ENCODE results near the gene BEND3. TPM values are rescaled to one million over a fixed set of nuclear protein-coding genes. Genes with fewer than 3 reads are reported as not detected.

Gene BEND3
- total RNA-seq, 1 experiment from 2014 or later = 70.2 TPM

DNA sequence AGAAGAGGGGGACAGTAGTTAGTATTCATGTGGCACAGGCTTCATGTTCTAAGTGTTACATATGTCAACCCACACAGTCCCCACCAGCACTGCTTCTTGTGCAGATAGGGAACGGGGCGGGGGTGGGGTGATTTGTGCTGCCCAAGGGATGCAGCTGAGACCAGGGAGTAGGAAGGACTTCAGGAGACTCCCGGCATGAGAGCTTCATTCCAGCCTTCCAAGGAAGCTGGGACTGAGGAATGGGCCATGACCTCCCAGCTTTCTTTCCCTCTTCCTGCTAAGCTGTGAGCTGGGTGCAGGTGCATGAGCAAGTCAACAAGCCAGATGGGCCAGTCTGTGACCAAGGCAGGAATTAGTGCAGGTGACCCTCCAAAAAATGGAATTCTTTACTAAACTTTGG, 9.2 kb downstream of the BEND3 start:
- Mint-ChIP-seq H3K27me3 (ENCODE audit: low read depth) (no peaks in the 10 kb centered on the region), H3K9me3 (no peaks in the 10 kb centered on the region), H3K4me3 (peak overlapping the region in 1 of 2 experiments; percentile 45; a peak in 2 of 5 replicates), H3K27ac (peak overlapping the region; percentile 92 to 96 (median 93)), H3K4me1 (peaks cover 50 to 54% of the 10 kb centered on the region in 2 experiments), H3K36me3 (ENCODE audit: insufficient read depth in 1 of 3, low read depth in 3 of 3) (peaks cover 0 to 22% (median 9%) of the 10 kb centered on the region in 3 experiments; a peak in 4 of 7 replicates)
- H3K18ac ChIP-seq (ENCODE audit: insufficient read length, low read depth, low read length) = no peak overlapping the region
- no peaks in the 10 kb centered on the region for H3K9me3 ChIP-seq (ENCODE audit: control insufficient read depth, low read depth, low read length)
- H3K14ac ChIP-seq (ENCODE audit: insufficient read depth, low read length) = no peak overlapping the region
- H2BK12ac ChIP-seq (ENCODE audit: insufficient read length, low read depth, low read length) = no peak overlapping the region
- no peak overlapping the region for H3K4ac ChIP-seq (ENCODE audit: low read depth, low read length)
- peak overlapping the region; percentile 58 for H3K27ac ChIP-seq (ENCODE audit: insufficient read length, low read depth, low read length)
- no peak overlapping the region for H3T11ph ChIP-seq (ENCODE audit: low read length)
- H3K79me1 ChIP-seq (ENCODE audit: insufficient read depth, low read depth, low read length, poor library complexity, severe bottlenecking) = peaks cover 2% of the 10 kb centered on the region
- H2BK120ac ChIP-seq (ENCODE audit: low read depth, low read length, poor library complexity, severe bottlenecking) = no peak overlapping the region
- WGBS (ENCODE audit: extremely low coverage, insufficient read length, low lambda C conversion rate) = no CpG with 5 or more reads among the region's 3 CpGs
- no peak overlapping the region for H4K91ac ChIP-seq (ENCODE audit: insufficient read length, low read depth, low read length)
- H4K5ac ChIP-seq (ENCODE audit: insufficient read length, low read depth, low read length) = no peak overlapping the region
- H2BK5ac ChIP-seq (ENCODE audit: insufficient read length, low read length) = no peak overlapping the region
- no peaks in the 10 kb centered on the region for H3K23me2 ChIP-seq (ENCODE audit: insufficient read length, low read depth, low read length, poor library complexity, severe bottlenecking)
- H2AFZ ChIP-seq (ENCODE audit: low read length) = no peak overlapping the region
- H4K8ac ChIP-seq (replicated peaks; ENCODE audit: insufficient read length, low read depth, low read length) = no peak overlapping the region
- H2AK5ac ChIP-seq (ENCODE audit: insufficient read length, low read length) = no peak overlapping the region
- H3K4me2 ChIP-seq (ENCODE audit: insufficient read depth, insufficient read length, low read length) = no peak overlapping the region
- no peak overlapping the region for H3K23ac ChIP-seq (ENCODE audit: insufficient read length, low read depth, low read length)
- H3K27me3 ChIP-seq (ENCODE audit: insufficient read depth, low read length) = no peaks in the 10 kb centered on the region
- H4K20me1 ChIP-seq (ENCODE audit: control insufficient read depth, insufficient read depth, insufficient read length) = no peaks in the 10 kb centered on the region
- H3K9ac ChIP-seq (ENCODE audit: extremely low read depth, insufficient read length, low read length) = no peak overlapping the region
- H2BK20ac ChIP-seq (ENCODE audit: low read depth, low read length, poor library complexity, severe bottlenecking) = no peak overlapping the region
- no peak overlapping the region for H2BK15ac ChIP-seq (ENCODE audit: low read depth, low read length)
- H3K56ac ChIP-seq (ENCODE audit: insufficient read length, low read depth, low read length) = no peak overlapping the region
- TF ChIP-seq, protein P1, sequence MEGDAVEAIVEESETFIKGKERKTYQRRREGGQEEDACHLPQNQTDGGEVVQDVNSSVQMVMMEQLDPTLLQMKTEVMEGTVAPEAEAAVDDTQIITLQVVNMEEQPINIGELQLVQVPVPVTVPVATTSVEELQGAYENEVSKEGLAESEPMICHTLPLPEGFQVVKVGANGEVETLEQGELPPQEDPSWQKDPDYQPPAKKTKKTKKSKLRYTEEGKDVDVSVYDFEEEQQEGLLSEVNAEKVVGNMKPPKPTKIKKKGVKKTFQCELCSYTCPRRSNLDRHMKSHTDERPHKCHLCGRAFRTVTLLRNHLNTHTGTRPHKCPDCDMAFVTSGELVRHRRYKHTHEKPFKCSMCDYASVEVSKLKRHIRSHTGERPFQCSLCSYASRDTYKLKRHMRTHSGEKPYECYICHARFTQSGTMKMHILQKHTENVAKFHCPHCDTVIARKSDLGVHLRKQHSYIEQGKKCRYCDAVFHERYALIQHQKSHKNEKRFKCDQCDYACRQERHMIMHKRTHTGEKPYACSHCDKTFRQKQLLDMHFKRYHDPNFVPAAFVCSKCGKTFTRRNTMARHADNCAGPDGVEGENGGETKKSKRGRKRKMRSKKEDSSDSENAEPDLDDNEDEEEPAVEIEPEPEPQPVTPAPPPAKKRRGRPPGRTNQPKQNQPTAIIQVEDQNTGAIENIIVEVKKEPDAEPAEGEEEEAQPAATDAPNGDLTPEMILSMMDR (conservative IDR thresholded peaks at IDR 0.05) = no peak
- peaks cover 20% of the 10 kb centered on the region for H3K4me1 ChIP-seq (ENCODE audit: insufficient read depth, low read length)
- DNase-seq = peak; percentile 66
- H3K79me2 ChIP-seq (ENCODE audit: insufficient read depth, low read length) = peaks cover 1% of the 10 kb centered on the region; the same call in 1 of the 2 replicates

All from H9 (cell line).